Measurements from ENCODE around the gene GRIK3.

GRIK3 gene

DNA sequence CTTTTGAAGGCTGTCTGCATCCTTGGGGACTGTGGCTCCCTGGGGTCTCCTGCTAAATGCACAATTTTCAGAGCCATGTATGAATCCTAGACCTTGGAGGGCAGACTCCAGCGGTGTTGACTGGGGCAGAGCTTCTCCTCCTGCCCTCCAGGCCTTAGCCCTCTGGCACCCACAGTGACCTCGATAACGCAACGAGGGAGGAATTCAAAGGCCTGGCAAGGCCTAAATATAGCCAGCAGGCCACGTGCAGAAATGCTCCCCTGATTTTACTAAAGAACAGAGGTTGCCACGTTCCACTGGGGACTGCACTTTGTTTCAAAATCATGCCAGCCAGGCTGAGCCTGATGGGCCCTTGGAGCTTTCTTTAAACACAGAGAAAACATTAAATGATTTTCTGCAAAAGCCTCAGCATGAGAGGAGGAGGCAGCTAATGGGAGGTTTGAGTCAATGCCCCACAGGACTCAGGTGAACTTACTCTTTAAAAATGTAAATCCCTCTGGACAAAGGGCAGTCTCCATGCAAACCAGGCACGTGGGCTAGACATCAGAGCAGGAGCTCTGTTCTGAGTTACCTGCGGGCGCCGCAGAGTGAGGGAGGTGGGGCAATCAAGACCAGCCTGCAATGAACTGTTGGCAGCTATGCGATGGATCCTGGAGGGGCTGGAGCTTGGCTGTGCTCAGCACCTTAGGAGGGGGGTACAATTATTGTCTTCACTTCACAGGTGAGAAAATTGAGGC is 28.0 kb downstream of the GRIK3 start:
- Mint-ChIP-seq H3K9me3 (no peaks in the 10 kb centered on the region), H3K27me3 (peaks cover 10% of the 10 kb centered on the region), H3K4me3 (no peak overlapping the region), H3K27ac (no peak overlapping the region), H3K4me1 (no peaks in the 10 kb centered on the region)
- no peak for ATAC-seq
- DNase-seq = no peak

- Mint-ChIP-seq H3K4me1 (no peaks in the 10 kb centered on the region), H3K27me3 (peaks cover 11% of the 10 kb centered on the region)
These were observed 31.4 kb downstream of the GRIK3 start for GRCh38 chr1:37002898-37003297.

DNA sequence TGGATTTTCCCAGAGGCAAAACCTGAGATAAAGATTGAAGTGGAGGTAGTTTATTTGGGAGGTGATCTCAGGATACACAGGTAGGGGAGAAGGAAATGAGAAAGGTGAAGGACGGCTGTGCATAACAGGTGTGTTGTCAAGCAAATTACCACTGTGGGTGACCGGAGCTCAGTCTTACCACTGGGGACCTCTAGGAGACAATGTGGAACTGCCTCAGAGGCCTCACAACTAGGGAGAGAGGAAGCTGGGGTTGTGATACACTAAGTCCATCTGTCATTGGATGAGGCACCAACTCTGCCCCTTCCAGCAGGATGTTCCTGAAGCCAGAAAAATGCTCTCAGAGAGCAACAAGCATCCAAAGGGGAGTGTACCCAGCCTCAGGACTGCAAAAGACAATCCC is 32.6 kb downstream of the GRIK3 start:
- no peaks in the 10 kb centered on the region for H3K9me3 Mint-ChIP-seq
- H3K27ac Mint-ChIP-seq = no peak overlapping the region
- ATAC-seq = no peak
- H3K4me3 Mint-ChIP-seq = no peak overlapping the region
- H3K4me1 Mint-ChIP-seq = no peaks in the 10 kb centered on the region
- no peak for DNase-seq
- H3K27me3 Mint-ChIP-seq = peaks cover 11% of the 10 kb centered on the region

More at GRCh38 chr1:37002898-37003297, 31.4 kb downstream of the GRIK3 start:
- ATAC-seq (no peak), DNase-seq (no peak)
- no peaks in the 10 kb centered on the region for H3K9me3 Mint-ChIP-seq
- H3K27ac Mint-ChIP-seq = no peak overlapping the region
- no peak overlapping the region for H3K4me3 Mint-ChIP-seq

GRCh38 chr1:36996106-36996505 is 38.2 kb downstream of the GRIK3 start:
- H3K4me1 Mint-ChIP-seq = no peaks in the 10 kb centered on the region
- DNase-seq = no peak
- no peaks in the 10 kb centered on the region for H3K9me3 Mint-ChIP-seq
- peaks cover 23% of the 10 kb centered on the region for H3K27me3 Mint-ChIP-seq
- ATAC-seq = no peak
- no peak overlapping the region for H3K27ac Mint-ChIP-seq
- no peak overlapping the region for H3K4me3 Mint-ChIP-seq

GRCh38 chr1:36994868-36995267 is 39.4 kb downstream of the GRIK3 start:
- H3K27me3 Mint-ChIP-seq = peaks cover 33% of the 10 kb centered on the region
- H3K4me1 Mint-ChIP-seq = no peaks in the 10 kb centered on the region
- DNase-seq (no peak), ATAC-seq (no peak)
- H3K4me3 Mint-ChIP-seq = no peak overlapping the region
- H3K9me3 Mint-ChIP-seq = no peaks in the 10 kb centered on the region
- no peak overlapping the region for H3K27ac Mint-ChIP-seq

DNA sequence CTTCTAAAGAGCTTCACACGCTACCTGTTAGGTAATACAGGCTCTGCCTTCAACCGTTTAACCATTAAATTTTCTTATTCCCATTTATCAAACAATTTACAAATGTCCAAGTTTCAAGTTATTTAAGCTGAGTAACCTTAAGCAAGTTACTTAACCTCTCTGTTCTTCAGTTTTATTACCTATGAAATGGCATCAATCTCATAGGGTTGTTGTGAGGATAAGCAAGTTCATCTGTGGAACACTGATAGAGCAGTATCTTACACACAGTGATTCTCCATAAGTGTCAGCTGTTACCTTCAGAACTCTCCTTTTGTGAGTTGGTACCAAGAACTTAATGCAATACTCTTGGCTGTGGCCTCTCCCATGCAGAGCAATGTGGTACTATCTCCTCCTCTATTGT is 40.0 kb downstream of the GRIK3 start:
- Mint-ChIP-seq H3K9me3 (no peaks in the 10 kb centered on the region), H3K27ac (no peak overlapping the region), H3K27me3 (peaks cover 32% of the 10 kb centered on the region), H3K4me3 (no peak overlapping the region), H3K4me1 (no peaks in the 10 kb centered on the region)
- DNase-seq = no peak
- ATAC-seq = no peak

GRCh38 chr1:36992139-36992943 is 42.0 kb downstream of the GRIK3 start:
- Mint-ChIP-seq H3K27ac (no peak overlapping the region), H3K9me3 (no peaks in the 10 kb centered on the region), H3K27me3 (peaks cover 22% of the 10 kb centered on the region), H3K4me1 (no peaks in the 10 kb centered on the region), H3K4me3 (no peak overlapping the region)
- ATAC-seq (no peak), DNase-seq (no peak)

- H3K27ac Mint-ChIP-seq = no peak overlapping the region
- H3K4me3 Mint-ChIP-seq = no peak overlapping the region
- no peaks in the 10 kb centered on the region for H3K9me3 Mint-ChIP-seq
- DNase-seq (no peak), ATAC-seq (no peak)
- H3K4me1 Mint-ChIP-seq = no peaks in the 10 kb centered on the region
- peaks cover 22% of the 10 kb centered on the region for H3K27me3 Mint-ChIP-seq
These were observed 42.8 kb downstream of the GRIK3 start for GRCh38 chr1:36991551-36991950.

- no peaks in the 10 kb centered on the region for H3K9me3 Mint-ChIP-seq
- peaks cover 22% of the 10 kb centered on the region for H3K27me3 Mint-ChIP-seq
- DNase-seq (no peak), ATAC-seq (no peak)
- no peak overlapping the region for H3K4me3 Mint-ChIP-seq
- H3K4me1 Mint-ChIP-seq = no peaks in the 10 kb centered on the region
- no peak overlapping the region for H3K27ac Mint-ChIP-seq
These were observed 43.4 kb downstream of the GRIK3 start for GRCh38 chr1:36990928-36991327.

DNA sequence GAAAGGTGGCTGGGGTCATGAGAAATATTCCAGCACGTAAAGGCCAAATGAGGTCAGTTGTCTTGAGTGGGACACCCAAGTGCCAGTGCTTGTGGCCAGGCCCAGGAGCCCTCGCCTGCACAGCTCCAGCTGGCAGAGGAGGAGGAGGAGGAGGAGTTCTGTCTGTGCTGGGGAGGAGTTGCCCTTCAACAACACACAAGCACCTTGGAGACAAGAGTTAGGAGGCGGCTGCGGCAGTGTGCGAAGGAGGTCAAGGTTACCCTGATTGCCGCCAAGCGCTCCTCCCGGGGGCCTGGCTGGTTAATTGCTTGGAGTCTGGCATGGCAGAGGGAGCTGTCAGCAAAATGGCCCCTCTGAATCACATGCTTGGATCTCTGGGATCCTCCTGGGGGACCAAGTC is 45.1 kb downstream of the GRIK3 start:
- H3K27ac Mint-ChIP-seq = no peak overlapping the region
- no peaks in the 10 kb centered on the region for H3K9me3 Mint-ChIP-seq
- no peaks in the 10 kb centered on the region for H3K4me1 Mint-ChIP-seq
- peaks cover 22% of the 10 kb centered on the region for H3K27me3 Mint-ChIP-seq
- ATAC-seq (no peak), DNase-seq (no peak)
- H3K4me3 Mint-ChIP-seq = no peak overlapping the region

DNA sequence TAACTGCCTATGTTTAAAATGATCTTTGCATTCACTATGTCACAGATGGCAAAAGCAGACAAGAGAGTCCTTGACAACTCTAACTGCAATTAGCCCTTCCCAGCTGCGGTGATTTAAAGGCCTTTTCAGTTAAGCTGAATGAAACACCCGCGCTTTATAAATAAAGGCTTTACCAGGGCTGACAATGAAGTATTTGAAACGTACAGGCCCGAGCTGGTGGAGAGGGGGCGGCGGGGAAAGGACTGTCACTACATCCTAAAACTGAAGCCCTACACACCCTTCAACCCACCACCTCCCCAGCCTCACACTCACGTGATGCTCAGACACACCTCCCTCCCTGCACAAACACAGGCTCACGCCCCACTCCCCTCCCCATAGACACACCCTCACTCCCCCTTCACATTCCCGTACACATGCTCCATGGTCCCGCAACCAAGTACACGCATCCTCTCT is 45.5 kb downstream of the GRIK3 start:
- peaks cover 22% of the 10 kb centered on the region for H3K27me3 Mint-ChIP-seq
- ATAC-seq (no peak), DNase-seq (no peak)
- no peaks in the 10 kb centered on the region for H3K9me3 Mint-ChIP-seq
- no peak overlapping the region for H3K4me3 Mint-ChIP-seq
- H3K4me1 Mint-ChIP-seq = no peaks in the 10 kb centered on the region
- no peak overlapping the region for H3K27ac Mint-ChIP-seq

DNA sequence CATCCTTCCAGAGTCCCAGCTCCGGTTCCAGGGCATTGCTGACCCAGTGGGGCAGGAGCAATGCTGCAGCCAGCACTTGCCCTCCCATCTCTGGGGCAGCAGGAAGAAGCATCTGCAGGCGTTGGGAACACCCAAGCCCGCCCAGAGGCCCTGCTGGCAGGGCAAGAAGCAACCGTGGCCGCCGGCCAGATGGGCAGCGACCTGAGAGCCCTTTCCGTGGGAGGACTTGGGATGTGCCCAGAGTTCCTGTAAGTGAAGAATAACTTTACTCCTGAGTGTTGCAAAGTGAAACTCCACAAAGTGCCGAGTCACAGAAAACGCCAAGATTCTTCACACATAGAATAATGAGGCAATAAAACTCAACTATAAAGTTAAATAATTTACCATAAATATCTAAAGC is 46.0 kb downstream of the GRIK3 start:
- no peaks in the 10 kb centered on the region for H3K9me3 Mint-ChIP-seq
- H3K4me3 Mint-ChIP-seq = no peak overlapping the region
- ATAC-seq (no peak), DNase-seq (no peak)
- no peak overlapping the region for H3K27ac Mint-ChIP-seq
- no peaks in the 10 kb centered on the region for H3K4me1 Mint-ChIP-seq
- peaks cover 22% of the 10 kb centered on the region for H3K27me3 Mint-ChIP-seq

GRCh38 chr1:36987276-36987675 is 47.0 kb downstream of the GRIK3 start:
- Mint-ChIP-seq H3K27ac (no peak overlapping the region), H3K9me3 (no peaks in the 10 kb centered on the region), H3K27me3 (peaks cover 25% of the 10 kb centered on the region), H3K4me3 (no peak overlapping the region), H3K4me1 (no peaks in the 10 kb centered on the region)
- DNase-seq = no peak
- ATAC-seq = no peak

DNA sequence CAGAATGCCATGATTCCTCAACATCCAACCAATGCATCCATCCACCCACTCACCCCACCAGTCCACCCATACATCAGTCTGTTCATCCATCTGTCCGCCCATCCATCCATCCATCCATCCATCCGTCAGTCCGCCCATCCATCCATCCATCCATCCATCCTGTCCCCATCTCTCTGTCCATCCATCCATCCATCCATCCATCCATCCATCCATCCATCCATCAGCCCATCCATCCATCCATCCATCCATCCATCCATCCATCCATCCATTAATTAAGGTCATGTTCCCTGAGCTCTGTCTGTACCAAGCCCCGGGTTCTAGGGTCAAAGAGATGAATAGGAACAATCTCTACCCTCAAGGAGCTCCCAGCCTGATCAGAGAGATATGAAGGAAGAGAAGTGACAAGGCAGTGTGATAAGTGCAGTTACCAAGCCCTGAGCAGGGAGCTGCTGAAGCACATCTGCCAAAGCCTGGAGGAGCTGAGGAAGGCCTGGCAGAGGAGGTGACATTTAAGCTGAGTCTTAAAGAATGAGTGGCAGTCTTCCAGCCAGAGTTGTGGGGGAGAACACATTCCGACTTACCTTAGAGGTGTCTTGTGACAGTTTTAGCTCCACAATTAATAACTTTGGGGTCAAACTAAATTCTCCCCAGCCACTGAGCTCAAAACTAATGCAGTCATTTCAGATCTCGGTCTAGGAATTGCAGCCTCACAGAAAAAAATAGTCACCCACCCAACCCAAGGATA is 47.9 kb downstream of the GRIK3 start:
- Mint-ChIP-seq H3K9me3 (no peaks in the 10 kb centered on the region), H3K27ac (no peak overlapping the region), H3K27me3 (peaks cover 27% of the 10 kb centered on the region), H3K4me1 (no peaks in the 10 kb centered on the region), H3K4me3 (no peak overlapping the region)
- no peak for ATAC-seq
- DNase-seq = no peak

GRCh38 chr1:36984675-36985074 is 49.6 kb downstream of the GRIK3 start:
- no peaks in the 10 kb centered on the region for H3K4me1 Mint-ChIP-seq
- no peak for DNase-seq
- no peak for ATAC-seq
- H3K27ac Mint-ChIP-seq = no peak overlapping the region
- H3K27me3 Mint-ChIP-seq = peaks cover 32% of the 10 kb centered on the region
- H3K4me3 Mint-ChIP-seq = no peak overlapping the region
- H3K9me3 Mint-ChIP-seq = no peaks in the 10 kb centered on the region

DNA sequence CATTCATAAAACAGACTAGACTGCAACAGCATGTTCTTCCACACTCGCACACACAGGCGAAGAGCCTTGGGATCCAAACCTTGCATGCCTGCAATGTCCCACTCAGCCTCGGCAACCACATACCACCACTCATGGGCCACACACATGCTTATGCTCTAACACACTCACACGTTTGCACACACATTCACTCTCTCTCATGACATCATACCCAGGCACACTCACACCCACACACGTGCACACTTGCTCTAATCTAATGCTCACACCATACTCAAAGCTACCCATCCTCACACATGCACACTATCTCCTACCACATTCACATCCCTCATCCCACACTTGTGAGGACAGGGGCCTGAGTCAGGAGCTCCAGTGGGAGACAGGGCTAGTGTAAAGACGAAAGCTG is 50.3 kb downstream of the GRIK3 start:
- Mint-ChIP-seq H3K9me3 (no peaks in the 10 kb centered on the region), H3K27ac (no peak overlapping the region), H3K4me3 (no peak overlapping the region), H3K4me1 (no peaks in the 10 kb centered on the region), H3K27me3 (peaks cover 36% of the 10 kb centered on the region)
- no peak for DNase-seq
- ATAC-seq = no peak
